Measurements from ENCODE around the gene KIF4A. TPM values are rescaled to one million over a fixed set of nuclear protein-coding genes. Genes with fewer than 3 reads are reported as not detected.

The KIF4A gene
- total RNA-seq, 1 donor from 2014 or later: 2.2 TPM

Small RNAs within 50 kb of the gene (small RNA-seq; reads per million reads assigned to genes)
- not detected for gene RNA5SP507
- gene RNU4-81P: not detected
- gene RNY4P23: 3.9 reads per million, percentile 81 among the genes with 10 or more reads in this experiment

Other genes with a start within 250 kb of the KIF4A start
- not detected for gene AWAT2, start 240.2 kb upstream of the KIF4A start, total RNA-seq
- gene OTUD6A, start 227.6 kb upstream of the KIF4A start, total RNA-seq: not detected
- 43.2 TPM for gene IGBP1, start 156.7 kb upstream of the KIF4A start, total RNA-seq
- gene DGAT2L6, start 112.6 kb upstream of the KIF4A start, total RNA-seq: not detected
- gene AWAT1, start 55.4 kb upstream of the KIF4A start, total RNA-seq: not detected
- gene P2RY4, start 29.9 kb upstream of the KIF4A start, total RNA-seq: not detected
- not detected for gene ARR3, start 21.8 kb upstream of the KIF4A start, total RNA-seq
- not detected for gene RAB41, start 7.9 kb upstream of the KIF4A start, total RNA-seq
- 33.4 TPM for gene PDZD11, start 177 bp upstream of the KIF4A start, total RNA-seq
- not detected for gene GDPD2, start 133.2 kb downstream of the KIF4A start, total RNA-seq
- gene DLG3, start 154.7 kb downstream of the KIF4A start, total RNA-seq: 27.0 TPM

Data from vagina (tissue), 1 donor.